SU-DHL-6 (cell line): ENCODE results near the gene CLPX.

Experiments
- H2AFZ ChIP-seq: fragments of 200-600 bp; sonication (generic); 2 replicates; pipeline ENCODE4 v1.6.1; 2014; ENCODE audit warnings: low read depth, mild to moderate bottlenecking, moderate library complexity, mixed read lengths, antibody characterized with exemption, low read length; ENCODE audit not compliant: severe bottlenecking
- H3F3A ChIP-seq: fragments of 200-600 bp; shearing (Covaris generic); 2 replicates; pipeline ENCODE4 v1.6.0; 2016; ENCODE audit warnings: antibody characterized with exemption, mild to moderate bottlenecking; ENCODE audit not compliant: insufficient read depth
- H3K27ac ChIP-seq: fragments of 200-600 bp; sonication (generic); 2 replicates; pipeline ENCODE4 v1.5.1; 2016; ENCODE audit warnings: low read depth, mild to moderate bottlenecking, low read length, moderate library complexity, mixed read lengths
- H3K27me3 ChIP-seq: fragments of 200-600 bp; sonication (generic), shearing (Covaris generic); 2 replicates; pipeline ENCODE4 v1.6.0; 2014; ENCODE audit warnings: mild to moderate bottlenecking, low read length
- H3K36me3 ChIP-seq: fragments of 200-600 bp; sonication (generic); 2 replicates; pipeline ENCODE4 v1.6.1; 2014; ENCODE audit warnings: mild to moderate bottlenecking, low read length, mixed read lengths
- H3K4me2 ChIP-seq: fragments of 300-600, 200-600 bp; shearing (Covaris generic), sonication (generic); 2 replicates; pipeline ENCODE4 v1.6.0; 2014; ENCODE audit warnings: low read length, low read depth, mild to moderate bottlenecking; ENCODE audit not compliant: poor library complexity, severe bottlenecking
- H3K4me3 ChIP-seq: fragments of 200-600 bp; sonication (generic); 2 replicates; pipeline ENCODE4 v1.5.1; 2014; ENCODE audit warnings: antibody characterized with exemption, low read length, mild to moderate bottlenecking, mixed read lengths; ENCODE audit not compliant: insufficient read depth, poor library complexity, severe bottlenecking
- H3K79me2 ChIP-seq: fragments of 200-600 bp; sonication (generic); 2 replicates; pipeline ENCODE4 v1.6.1; 2014; ENCODE audit warnings: mild to moderate bottlenecking, low read length, moderate library complexity; ENCODE audit not compliant: insufficient read depth
- H3K9ac ChIP-seq: fragments of 200-600 bp; sonication (generic); 2 replicates; pipeline ENCODE4 v1.7.0; 2014; ENCODE audit warnings: mild to moderate bottlenecking, low read length
- H3K9me2 ChIP-seq: fragments of 200-600 bp; sonication (generic); replicated peaks from 2 replicates; pipeline ENCODE4 v1.6.1; 2014; ENCODE audit warnings: low read length; ENCODE audit not compliant: insufficient read depth
- H3K9me3 ChIP-seq: fragments of 200-600 bp; sonication (generic); 2 replicates; pipeline ENCODE4 v1.6.1; 2014; ENCODE audit warnings: low read length, mixed read lengths; ENCODE audit not compliant: insufficient read depth
- H4K20me1 ChIP-seq: fragments of 200-600 bp; sonication (generic); 2 replicates; pipeline ENCODE4 v1.6.1; 2014; ENCODE audit warnings: low read depth, mild to moderate bottlenecking, antibody characterized with exemption, low read length, moderate library complexity, mixed read lengths
- EZH2phosphoT487 ChIP-seq: fragments of 200-600 bp; sonication (generic), shearing (Covaris generic); conservative IDR thresholded peaks from 2 replicates; pipeline ENCODE4 v1.6.1; 2018; ENCODE audit warnings: mild to moderate bottlenecking, antibody characterized with exemption, low read length, moderate library complexity, mixed read lengths
- TF ChIP-seq, protein P1 (sequence below): fragments of 200-600 bp; sonication (generic); IDR thresholded peaks from one replicate; pipeline ENCODE4 v1.5.1; 2017; ENCODE audit warnings: antibody characterized with exemption, mild to moderate bottlenecking, low read length, moderate library complexity; ENCODE audit not compliant: insufficient read depth, poor library complexity, severe bottlenecking

The CLPX gene

DNA sequence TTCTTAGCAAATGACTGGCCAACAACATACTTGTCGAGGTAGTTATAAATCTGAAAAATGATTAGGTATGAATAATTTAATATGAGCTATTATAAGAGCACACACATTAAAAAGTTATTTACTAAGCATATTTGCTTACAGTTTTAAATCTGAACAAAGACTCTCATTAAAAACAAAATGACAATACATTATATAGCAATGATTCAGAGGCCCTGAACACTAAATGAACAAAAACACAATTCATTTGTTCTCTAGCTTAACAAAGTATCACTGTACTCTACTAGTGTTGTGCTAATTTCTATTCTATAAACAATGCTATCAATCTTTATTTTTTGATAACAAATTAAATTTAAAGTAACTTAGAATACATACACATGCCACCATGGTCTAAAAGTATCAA lies 21.0 kb downstream of the CLPX start:
- Histone ChIP-seq H3K79me2 (0 out of 2 replicates have a peak, but pooled peaks cover 5% of the 10 kb centered on the region), H3K36me3 (peaks cover 35% of the 10 kb centered on the region; the same call in 1 of the 2 replicates), H3F3A (peaks cover 4% of the 10 kb centered on the region; the same call in 1 of the 2 replicates)

DNA sequence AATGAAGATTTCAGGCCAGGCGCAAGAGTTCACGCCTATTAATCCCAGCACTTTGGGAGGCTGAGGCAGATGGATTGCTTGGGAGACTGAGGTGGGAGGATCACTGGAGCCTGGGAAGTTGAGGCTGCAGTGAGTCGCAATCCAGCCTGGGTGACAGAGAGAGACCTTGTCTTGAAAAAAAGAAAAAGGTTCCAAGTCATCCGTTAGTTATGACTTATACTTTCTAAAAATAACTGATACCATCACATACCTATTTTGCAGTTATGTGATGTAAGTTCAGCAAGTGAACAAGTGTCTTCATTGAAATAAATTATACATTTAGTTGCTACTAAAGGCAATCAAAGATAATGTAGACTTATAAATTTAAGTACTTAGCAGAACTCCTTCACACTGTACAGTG lies 22.1 kb downstream of the CLPX start:
- Histone ChIP-seq H2AFZ (no peak overlapping the region), H3K79me2 (0 out of 2 replicates have a peak, but pooled peaks cover 5% of the 10 kb centered on the region), H3K27ac (no peak overlapping the region), H3F3A (peaks cover 4% of the 10 kb centered on the region; the same call in 1 of the 2 replicates), H3K4me3 (no peak overlapping the region), H3K9me2 (no peaks in the 10 kb centered on the region), H3K4me2 (no peak overlapping the region), H3K27me3 (no peaks in the 10 kb centered on the region), H4K20me1 (no peaks in the 10 kb centered on the region), H3K36me3 (peaks cover 45% of the 10 kb centered on the region; the same call in 1 of the 2 replicates), H3K9me3 (no peaks in the 10 kb centered on the region), H3K9ac (no peak overlapping the region)
- TF ChIP-seq, protein P1, sequence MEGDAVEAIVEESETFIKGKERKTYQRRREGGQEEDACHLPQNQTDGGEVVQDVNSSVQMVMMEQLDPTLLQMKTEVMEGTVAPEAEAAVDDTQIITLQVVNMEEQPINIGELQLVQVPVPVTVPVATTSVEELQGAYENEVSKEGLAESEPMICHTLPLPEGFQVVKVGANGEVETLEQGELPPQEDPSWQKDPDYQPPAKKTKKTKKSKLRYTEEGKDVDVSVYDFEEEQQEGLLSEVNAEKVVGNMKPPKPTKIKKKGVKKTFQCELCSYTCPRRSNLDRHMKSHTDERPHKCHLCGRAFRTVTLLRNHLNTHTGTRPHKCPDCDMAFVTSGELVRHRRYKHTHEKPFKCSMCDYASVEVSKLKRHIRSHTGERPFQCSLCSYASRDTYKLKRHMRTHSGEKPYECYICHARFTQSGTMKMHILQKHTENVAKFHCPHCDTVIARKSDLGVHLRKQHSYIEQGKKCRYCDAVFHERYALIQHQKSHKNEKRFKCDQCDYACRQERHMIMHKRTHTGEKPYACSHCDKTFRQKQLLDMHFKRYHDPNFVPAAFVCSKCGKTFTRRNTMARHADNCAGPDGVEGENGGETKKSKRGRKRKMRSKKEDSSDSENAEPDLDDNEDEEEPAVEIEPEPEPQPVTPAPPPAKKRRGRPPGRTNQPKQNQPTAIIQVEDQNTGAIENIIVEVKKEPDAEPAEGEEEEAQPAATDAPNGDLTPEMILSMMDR, result no peak
- no peak for TF ChIP-seq EZH2phosphoT487

More for the DNA sequence above, 21.0 kb downstream of the CLPX start:
- Histone ChIP-seq H3K4me2 (no peak overlapping the region), H4K20me1 (no peaks in the 10 kb centered on the region), H3K9me2 (no peaks in the 10 kb centered on the region), H3K9me3 (no peaks in the 10 kb centered on the region), H3K4me3 (no peak overlapping the region), H3K27me3 (no peaks in the 10 kb centered on the region), H2AFZ (no peak overlapping the region), H3K9ac (no peak overlapping the region), H3K27ac (no peak overlapping the region)
- no peak for TF ChIP-seq EZH2phosphoT487
- TF ChIP-seq, protein P1, result no peak

DNA sequence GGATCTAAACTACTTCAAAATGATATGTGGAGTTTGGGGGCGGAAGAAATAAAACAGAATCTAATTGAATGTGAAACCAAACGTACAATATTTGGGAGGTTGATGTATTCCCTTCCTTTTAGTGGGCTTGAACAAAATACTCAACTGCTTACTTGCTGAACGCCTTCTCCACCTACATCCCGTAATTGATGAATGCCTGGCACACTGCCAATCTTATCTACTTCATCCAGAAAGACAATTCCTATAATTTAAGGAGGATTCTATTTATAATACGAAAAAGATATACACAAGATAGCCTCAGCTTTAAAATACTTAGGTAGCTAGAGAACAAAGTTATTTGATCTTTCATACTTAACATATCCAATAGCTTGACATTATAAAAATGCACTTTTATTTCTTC lies 28.4 kb downstream of the CLPX start:
- no peak overlapping the region for H3K4me2 ChIP-seq
- H4K20me1 ChIP-seq, result no peaks in the 10 kb centered on the region
- no peaks in the 10 kb centered on the region for H3K79me2 ChIP-seq
- TF ChIP-seq, protein P1, result no peak
- TF ChIP-seq EZH2phosphoT487, result no peak
- no peak overlapping the region for H3K27ac ChIP-seq
- H3F3A ChIP-seq, result peaks cover 4% of the 10 kb centered on the region
- H3K4me3 ChIP-seq, result no peak overlapping the region
- H3K27me3 ChIP-seq, result no peaks in the 10 kb centered on the region
- H3K9me3 ChIP-seq, result no peaks in the 10 kb centered on the region
- H3K36me3 ChIP-seq, result peaks cover 56% of the 10 kb centered on the region; the same call in 1 of the 2 replicates
- no peaks in the 10 kb centered on the region for H3K9me2 ChIP-seq
- H2AFZ ChIP-seq, result no peak overlapping the region
- H3K9ac ChIP-seq, result no peak overlapping the region
